ENCODE measurements around the gene ALAD.
"Not testable (repeated sequence)": the region's sequence is repeated elsewhere in the genome, so short reads cannot be mapped to it uniquely, and the experiment has no call there.

Gene ALAD

DNA sequence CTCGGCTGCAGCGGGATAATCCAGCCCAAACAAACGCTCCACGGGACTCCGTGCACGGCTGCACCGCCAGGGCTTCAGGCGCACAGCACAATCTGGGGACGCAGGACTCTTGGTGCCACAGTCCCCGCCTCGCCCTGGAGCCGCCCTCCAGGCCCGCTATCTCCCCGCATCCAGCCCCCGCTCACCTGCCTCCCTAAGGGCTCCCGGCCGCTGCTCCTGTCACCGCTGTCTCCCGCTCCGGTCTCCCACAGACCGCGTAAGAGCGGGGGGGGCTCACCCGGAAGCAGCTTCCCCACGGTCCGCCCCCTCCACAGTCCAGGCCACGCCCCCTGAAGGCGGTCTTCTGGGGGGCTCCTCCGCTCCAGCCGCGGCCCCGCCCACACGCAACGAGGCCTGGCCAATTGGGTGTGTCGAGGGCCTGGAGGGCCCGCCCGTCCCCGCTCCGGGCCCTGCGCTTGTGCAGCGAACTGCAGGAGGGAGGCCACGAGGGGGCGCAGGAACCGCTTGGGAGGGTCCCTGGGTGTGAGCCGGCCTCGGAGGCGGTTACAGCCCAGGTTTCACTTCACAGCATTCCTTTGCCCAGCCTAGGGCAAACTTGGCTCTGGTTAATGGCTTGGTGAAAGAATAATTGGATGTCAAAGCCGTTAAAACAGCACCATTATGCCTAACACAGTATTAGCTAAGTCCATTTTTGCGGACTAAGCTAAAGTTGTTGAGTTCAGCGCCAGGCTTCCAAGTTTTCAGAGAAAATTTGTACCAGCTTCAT lies at the start of gene ALAD:
Gene ALAD (minus strand): TSS at position 258 of the 766 bp plus-strand sequence. CDS start 7,725 bp downstream, outside the sequence.
- DNase-seq, result peak; percentile 99

DNA sequence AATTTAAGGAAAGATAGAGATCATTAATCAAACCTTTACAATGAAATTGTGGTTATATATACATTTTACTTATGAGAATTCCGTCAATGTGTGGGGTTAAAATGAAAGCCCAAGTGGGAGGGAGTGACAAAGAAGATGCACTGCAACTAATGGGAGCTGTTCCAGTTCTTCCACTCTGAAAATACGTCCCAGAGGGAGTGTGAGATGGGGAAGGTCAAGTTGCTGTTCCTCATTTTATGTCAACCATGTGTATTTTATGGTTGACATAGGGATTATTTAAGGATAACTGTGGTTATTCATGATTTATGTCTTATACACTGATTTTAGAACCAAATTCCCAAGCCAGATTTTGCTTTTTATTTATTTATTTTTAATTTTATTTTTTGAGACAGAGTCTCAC lies 48.3 kb upstream of the ALAD start:
- no peak for DNase-seq

DNA sequence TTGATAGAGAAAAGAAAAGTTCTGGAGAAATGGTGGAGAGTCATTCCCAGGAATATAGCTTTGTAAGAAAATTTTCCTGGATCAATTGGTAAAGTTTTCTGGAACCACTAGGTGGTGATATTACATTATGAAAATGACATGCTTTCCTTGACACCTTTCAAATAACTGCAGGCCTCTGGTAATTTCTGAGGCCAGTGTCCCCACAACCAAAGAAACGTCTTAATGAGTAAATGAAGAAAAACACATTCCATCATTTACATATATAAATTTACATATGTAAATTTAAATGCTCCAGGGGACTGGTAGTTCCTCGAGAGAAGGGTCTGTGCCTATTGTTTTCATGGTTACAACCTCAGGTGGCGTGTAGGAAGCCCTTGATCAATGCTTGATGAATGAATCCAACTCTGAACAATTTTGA lies 45.2 kb upstream of the ALAD start:
- DNase-seq, result no peak

DNA sequence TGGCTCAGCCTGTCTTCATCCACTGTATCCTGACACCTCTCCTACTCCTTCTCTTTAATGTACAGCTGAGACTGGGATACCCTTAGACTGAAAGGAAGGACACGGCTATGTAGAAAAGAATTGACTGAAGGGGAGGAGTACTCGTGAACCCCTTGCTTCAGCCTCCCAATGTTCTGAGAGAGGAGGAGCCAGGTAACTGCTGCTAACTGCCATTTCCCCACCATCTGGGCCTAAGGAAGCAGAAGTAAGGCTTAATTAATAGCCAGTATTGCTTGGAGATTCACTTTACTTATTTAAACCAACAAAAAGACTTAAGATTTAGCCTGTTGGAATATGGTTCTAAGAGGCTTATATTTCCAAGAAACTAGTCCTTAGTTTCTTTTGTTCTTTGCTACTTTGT lies 43.7 kb upstream of the ALAD start:
- DNase-seq, result no peak

DNA sequence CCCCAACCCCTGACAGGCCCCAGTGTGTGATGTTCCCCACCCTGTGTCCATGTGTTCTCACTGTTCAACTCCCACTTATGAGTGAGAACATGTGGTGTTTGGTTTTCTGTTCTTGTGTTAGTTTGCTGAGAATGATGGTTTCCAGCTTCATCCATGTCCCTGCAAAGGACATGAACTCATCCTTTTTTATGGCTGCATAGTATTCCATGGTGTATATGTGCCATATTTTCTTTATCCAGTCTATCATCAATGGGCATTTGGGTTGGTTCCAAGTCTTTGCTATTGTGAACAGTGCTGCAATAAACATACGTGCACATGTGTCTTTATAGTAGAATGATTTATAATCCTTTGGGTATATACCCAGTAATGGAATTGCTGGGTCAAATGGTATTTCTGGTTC lies 36.6 kb upstream of the ALAD start:
- not testable (repeated sequence) for DNase-seq

DNA sequence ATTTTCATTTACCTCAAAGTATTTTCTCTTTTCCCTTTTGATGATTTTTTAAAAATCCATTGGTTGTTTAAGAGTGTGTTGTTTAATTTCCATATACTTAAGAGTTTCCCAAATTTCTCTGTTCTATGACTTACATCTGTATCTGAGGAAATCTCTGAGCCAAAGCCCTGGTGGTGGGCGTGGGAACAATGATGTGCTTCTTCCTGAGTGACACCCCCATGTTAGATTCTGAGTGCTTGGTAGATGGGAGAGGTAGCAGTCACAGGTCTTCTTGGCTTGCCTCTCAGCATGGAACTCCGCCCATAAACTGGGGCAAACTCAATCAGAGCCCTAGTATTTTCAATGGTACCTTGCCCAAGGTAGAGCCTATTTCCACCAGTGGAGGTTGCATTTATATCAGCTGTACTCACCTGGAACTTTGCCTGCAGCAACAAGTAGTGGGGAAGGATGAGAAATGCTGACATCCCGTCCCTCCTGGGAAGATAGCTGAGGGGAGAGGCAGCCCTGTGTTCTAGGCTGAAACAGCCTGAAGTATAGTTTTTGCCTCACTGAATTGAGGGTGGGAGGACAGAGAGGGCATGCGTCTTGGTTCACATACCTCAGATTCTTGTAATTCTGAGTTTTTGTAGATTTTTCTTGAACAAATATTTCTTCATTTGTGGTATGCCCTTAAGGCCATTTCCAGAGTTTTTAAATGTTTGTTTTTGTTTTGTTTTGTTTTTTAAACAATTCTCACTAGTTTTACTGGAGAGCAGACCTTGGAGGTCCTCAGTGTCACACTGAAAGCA lies 35.8 kb upstream of the ALAD start:
- DNase-seq, result no peak

DNA sequence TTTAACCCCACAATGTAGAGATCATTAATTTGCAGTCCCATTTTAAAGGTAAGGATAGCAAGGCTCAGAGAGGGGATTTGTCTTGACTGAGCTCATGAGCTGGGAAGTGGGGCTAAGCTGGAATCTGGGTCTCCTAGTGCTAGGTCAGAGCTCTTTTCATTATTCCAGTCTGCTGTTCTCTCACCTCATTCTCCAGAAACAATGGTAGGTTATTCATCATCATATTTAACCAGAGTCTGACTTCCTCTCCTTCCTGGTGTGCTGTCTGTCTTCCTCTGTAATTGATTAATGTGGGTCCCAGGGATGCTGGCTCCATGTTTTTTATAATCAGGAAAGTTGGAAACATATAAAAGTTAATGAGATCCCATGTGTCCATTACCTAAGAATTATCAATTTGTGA lies 30.1 kb upstream of the ALAD start:
- DNase-seq, result no peak

DNA sequence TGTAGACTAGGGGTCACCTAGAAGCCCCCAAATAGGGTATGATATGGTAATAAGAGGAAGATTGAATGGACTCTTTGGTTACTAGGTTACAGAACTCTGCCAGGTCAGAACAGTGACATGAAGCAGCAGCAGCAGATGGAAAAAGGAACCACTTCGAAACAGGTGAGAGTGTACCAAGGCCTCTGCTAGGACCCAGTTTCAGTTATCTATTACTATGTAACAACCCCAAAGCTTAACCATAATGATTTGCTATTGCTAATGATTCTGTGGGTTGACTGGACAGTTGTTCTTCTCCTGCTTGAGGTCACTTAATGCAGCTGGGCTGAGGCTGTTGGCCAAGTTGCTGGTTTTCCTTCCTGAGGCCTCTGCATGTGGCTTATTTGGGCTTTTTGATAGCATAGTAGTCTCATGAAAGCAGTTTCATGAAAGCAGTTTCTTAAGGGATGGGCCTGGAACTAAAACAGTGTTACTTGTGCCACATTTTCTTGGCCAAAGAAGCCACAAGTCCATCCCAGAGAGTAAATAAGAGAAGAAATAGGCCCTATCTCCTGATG lies 27.1 kb upstream of the ALAD start:
- no peak for DNase-seq

DNA sequence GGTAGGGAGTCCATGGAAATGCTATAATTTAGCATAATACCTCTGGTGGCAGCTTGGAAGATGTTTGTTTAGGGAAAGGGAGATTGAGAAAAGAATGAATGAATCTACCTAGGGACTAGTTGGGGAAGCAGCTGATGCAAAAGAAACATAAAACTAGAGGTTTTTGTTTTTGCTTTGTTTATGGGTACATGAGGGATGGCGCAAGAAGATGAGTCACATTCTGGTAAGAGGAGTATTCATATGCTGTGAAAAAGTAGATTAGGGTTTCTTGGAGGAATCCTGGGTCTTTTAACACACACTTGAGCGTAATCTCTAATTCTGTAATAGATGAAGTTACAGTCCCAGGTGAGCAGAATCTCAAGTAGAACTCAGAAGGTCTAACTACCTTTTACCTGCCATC lies 26.5 kb upstream of the ALAD start:
- no peak for DNase-seq

DNA sequence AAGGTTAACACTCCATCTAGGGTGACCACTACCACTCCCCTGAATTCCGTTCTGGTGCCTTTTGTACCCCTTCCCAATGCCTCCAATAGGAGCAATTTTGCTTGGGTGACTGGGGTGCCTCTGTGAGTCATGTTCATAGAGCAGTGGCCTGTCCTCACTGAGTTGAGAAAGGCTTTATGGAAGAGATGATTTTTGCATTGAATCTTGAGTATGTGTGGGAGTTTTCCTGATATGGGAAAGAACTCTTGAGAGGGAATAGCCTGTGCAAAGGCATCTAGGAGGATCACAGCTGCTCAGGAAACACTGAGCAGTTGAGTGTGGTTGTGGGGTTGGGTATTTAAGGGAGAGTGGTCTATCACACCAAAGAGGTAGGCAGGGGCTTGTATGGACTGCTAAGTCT lies 25.6 kb upstream of the ALAD start:
- no peak for DNase-seq

DNA sequence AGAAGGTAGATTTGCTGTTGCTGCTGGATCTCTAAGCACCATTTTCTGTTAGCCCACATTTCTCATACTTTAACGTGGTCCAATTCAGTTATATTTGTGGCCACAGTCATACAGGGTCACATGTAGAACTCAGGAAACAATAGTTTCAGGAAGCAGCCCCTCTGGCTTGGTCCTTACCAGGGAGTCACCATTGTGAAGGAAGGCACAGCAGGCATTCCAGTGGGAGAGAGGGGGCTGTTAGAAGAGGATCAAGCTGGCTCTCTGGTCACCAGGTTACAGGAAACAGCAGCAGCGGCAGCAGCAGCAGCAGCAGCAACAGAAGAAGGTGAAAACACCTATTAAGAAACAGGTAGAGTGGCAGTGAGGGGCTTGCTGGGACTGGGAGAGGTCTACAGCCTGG lies 24.0 kb upstream of the ALAD start:
- DNase-seq, result no peak

DNA sequence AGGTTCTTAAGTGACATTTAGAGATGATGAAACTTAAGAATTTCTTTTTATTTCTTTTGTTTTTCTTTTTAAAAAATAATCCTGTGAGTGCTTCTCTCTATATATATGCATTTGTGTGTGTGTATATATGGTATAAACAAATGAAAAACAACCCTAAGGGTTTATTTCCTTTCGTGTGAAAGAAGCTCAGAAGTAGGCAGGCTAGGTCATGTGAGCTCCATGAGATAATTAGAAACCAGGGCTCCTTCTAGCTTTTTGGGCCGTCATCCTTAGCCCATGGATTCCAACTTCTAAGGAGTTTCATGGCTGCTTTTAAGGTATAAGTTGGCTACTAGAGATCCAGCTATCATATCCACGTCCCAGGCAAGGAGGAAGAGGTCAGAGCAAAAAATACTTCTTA lies 20.6 kb upstream of the ALAD start:
- no peak for DNase-seq

DNA sequence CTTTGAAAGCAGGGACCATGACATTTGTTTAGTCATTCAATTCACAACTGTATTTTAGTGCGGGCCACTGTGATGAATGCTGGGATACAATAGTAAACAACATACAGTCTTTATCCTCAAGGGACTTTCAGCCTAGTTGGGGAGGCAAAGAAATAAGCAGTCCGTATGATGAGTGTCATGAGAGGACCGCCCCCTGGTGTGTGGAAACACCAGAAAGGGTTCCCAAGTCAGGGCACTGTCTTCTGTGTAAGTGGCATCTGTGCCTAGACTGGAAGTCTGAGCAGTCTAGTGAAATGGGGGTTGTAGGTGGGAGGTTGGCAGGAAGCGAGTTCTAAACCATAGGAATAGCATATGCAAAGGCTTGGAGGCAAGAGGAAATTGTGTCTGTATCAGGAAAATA lies 16.3 kb upstream of the ALAD start:
- no peak for DNase-seq

DNA sequence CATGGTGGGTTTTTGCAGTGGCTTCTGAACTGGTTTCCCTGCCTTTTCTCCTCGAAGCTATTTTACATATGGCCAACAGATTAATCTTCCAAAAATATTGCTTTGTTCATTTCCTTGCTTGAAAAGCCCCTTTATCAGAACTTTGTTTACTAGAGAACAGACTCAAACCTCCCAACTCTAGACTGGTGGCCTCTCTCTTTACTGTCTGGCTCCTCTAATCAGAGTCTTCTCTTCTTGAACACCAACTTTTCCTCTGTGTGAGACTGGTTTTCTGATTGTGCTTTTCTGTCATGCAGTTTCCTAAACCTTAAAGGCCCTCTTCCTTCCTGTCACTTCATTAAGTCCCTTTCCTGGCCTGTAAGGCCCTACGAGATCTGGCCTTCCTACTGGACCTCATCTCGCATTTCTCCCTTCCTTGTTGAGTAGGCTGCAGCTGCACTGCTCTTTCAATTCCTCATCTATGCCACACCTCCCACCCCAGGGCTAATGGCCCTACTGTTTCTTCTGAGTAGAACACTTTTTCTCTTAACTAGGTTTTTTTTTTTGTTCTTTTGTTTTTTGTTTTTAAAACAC lies 15.2 kb upstream of the ALAD start:
- DNase-seq, result no peak

DNA sequence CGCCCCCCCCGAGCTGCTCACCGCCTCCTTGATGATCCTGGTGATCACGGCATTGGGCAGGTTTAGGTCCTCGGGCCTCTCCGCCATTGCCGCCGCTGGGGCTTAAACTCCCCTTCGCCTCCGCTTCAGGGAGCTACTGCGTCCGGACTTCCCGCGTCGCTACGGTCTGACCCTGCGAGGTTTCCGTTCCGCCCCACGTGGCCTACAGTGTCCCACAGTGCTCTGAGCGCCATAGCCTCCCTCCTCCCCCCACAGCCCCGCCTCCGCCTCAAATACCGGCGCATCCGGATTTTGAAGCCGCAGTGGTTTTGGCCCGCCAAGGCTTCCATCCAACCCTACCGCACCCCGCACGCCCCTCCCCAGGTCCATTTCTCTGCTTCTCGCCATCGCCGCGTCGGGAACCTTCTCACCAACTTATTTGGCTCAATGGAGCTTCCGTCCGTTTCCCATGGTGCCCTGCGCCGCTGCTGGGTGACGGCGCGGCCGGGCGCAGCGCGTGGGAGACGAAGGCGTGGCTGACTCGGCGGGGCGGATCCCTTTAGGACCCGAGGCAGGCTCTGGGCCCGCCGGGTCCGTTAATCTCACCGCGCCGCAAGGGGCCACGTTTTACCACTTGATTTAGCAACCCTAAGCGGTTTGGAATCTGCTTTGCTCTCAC lies 9.3 kb upstream of the ALAD start, which contains the start of the genes C9orf43 and POLE3:
Gene C9orf43 (plus strand): TSS at position 541 of the 658 bp plus-strand sequence. CDS start 2,747 bp downstream, outside the sequence.
Gene POLE3 (minus strand): TSS at position 469 of the 658 bp plus-strand sequence. CDS start 382 bp downstream, at position 87.
- DNase-seq, result peak; percentile 98

DNA sequence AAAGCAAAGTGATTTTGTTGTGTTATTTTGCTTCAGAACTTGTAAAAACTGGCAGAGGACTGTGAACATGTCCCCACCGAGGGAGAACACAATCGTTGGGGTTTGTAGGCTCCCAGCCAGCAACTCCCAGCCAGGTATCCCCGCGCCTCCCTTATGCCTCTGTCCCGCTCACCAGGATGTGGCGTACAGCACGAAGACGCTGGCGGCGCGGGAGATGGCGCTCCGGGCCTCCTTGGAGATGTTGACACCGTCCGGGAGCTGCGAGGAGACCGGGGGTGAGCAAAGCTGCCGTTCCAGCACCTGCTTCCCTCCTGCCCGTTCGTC lies 8.8 kb upstream of the ALAD start:
- no peak for DNase-seq

DNA sequence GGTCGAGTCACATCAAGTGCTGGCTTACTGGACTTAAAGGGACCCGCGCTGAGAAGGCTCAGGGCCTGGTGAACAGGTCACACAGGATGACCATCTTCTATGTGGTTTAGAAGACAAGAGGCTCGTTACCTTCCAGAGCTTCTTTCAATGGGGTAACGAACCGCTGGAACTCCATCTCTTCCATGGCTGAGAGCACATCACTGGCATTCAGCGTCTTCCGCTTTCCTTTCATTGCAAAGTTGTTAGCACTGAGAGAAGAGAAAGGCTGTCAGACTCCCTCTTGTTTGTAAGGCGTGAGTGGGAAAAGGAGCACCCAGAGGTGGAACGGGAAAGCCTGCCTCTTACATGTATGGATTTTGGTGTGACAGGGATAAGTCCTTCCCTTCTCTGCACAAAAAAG lies 8.4 kb upstream of the ALAD start:
- no peak for DNase-seq

DNA sequence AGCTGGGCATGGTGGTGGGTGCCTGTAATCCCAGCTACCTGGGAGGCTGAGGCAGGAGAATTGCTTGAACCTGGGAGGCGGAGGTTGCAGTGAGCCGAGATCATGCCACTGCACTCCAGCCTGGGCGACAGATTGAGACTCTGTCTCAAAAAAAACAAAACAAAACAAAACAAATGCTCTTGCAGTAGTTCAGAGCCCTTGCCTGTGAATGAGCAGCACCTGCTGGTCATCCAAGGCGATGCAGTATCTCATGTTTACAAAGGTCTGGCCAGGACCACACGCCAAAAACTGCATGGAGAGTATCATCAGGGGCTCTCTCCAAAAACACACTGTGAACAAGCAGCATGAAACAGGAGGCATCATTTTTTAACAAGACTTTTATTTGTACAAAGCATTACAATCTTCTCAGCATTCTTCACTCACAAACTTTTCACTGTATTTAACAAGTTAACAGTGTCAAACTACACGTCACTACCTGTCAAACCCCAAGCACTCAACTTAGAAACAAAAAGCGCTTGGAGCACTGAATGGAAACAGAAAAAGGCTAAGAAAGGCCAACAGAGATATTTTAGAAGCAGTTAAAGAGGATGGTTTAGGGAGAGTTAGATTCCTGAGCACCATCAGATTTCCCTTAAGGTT lies 5.9 kb upstream of the ALAD start:
- DNase-seq, result peak; percentile 44

DNA sequence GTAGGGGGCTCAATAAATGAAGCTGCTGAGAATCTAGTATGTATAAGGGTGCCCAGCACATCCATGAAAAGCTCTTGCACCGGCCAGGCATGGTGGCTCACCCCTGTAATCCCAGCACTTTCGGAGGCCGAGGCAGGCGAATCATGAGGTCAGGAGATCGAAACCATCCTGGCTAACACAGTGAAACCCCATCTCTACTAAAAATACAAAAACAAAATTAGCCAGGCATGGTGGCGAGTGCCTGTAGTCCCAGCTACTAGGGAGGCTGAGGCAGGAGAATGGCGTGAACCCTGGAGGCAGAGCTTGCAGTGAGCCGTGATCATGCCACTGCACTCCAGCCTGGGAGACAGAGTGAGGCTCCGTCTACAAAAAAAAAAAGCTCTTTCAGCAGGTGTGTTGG lies 5.3 kb upstream of the ALAD start:
- not testable (repeated sequence) for DNase-seq

DNA sequence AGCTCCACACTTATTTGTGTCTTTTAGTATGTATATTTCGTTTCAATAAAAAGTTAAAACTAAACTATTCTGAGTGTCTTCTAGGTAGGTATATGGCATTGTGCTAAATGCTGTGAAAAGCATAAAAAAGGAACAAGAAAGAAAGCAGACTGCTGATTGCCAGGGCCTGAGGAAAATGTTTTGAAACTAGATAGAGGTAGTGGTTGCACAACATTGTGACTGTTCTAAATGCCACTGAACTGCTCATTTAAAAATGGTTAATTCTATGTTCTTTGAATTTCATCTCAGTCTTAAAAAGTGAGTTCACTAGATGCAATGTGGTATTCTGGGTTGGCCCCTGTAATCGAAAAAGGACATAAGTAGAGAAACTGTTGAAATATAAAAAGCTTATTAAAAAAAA lies 2.6 kb upstream of the ALAD start:
- DNase-seq, result no peak

DNA sequence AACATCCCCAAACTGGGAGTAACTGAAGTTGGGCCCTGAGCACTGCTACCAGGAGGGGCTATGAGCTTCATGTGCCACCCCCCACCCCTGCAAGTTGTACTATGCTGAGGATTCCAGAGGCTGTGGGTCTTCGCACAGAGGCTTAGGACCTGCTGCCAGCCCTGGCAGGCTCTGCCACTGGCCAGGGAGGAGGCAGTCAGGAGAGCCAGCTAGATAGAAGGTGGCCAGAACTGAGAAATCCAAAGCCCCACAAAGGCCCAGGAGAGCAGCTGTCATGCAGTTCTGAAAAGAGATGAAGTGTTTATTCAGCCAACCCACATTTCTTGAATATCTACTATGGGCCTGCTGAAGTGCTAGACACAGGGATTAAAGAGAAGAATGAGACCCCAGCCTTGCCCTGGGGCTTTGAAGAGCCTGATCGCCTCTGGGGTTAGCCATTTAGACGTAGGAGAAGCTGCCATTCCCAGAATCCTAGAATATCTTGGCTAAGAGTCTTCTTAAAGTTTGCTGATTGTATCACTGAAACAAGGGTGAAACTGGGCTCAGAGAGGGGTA lies 1.4 kb downstream of the ALAD start:
- DNase-seq, result no peak

DNA sequence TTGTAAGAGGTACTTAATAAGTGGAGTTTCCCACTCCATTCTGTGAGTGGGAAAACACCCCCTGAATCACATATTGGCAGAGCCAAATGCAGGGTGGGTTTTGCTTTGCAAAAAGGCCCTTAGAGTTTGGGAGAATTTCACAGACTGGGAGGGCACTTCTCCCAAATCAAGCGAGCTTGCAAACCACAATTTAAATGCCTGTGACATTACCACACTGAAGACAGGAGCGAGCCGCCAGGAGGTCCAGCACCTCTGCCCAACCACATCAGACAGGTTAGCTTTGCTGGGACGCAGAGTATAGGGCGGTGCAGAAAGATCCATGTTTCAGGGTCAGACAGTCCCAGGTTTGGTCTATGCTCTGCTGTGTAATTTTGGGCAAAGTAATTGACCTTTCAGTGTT lies 2.3 kb downstream of the ALAD start:
- no peak for DNase-seq
